Prostate gland (tissue), 2 donors: ENCODE results near the gene ST3GAL2. TPM values are rescaled to one million over a fixed set of nuclear protein-coding genes. Genes with fewer than 3 reads are reported as not detected.
"Not testable (repeated sequence)": the region's sequence is repeated elsewhere in the genome, so short reads cannot be mapped to it uniquely, and the experiment has no call there.

Experiments
- DNase-seq: peaks from one replicate; pipeline ENCODE4 v3.0.0-alpha.2; 2019; ENCODE audit warnings: low spot score
- H3K27ac ChIP-seq, 2 donors: fragments of 200-600 bp; sonication (generic); 2 replicates each; pipeline ENCODE4 v1.5.1; 2017 to 2019
- H3K27me3 ChIP-seq: fragments of 200-600 bp; sonication (generic); replicated peaks from 2 replicates; pipeline ENCODE4 v1.5.1; 2019; ENCODE audit not compliant: insufficient read depth
- H3K36me3 ChIP-seq, 2 donors: fragments of 200-600 bp; sonication (generic); 1 replicate in 1 of 2; 2 replicates in 1 of 2; pipeline versions ENCODE4 v1.5.1 to v1.8.1; 2017 to 2019
- H3K4me1 ChIP-seq: fragments of 200-600 bp; sonication (generic); replicated peaks from 2 replicates; pipeline ENCODE4 v1.5.1; 2019
- H3K4me3 ChIP-seq, 2 donors: fragments of 200-600 bp; sonication (generic); 2 replicates each; pipeline ENCODE4 v1.5.1; 2017 to 2019
- H3K9me3 ChIP-seq: fragments of 200-600 bp; sonication (generic); 2 replicates; pipeline ENCODE4 v1.5.1; 2017
- POLR2A ChIP-seq: fragments of 450-650 bp; IDR thresholded peaks from one replicate; pipeline ENCODE4 v1.6.1; 2016; ENCODE audit warnings: antibody characterized with exemption, mild to moderate bottlenecking
- POLR2AphosphoS5 ChIP-seq: sonication (generic); formaldehyde crosslinking; IDR thresholded peaks from one replicate; pipeline ENCODE4 v1.6.1; 2017; ENCODE audit warnings: antibody characterized with exemption
- WGBS: methylation state at CpG from one replicate; pipeline ENCODE4 v1.1.5; 2018; 5-methylcytosine and 5-hydroxymethylcytosine counted together
- intact Hi-C: fragments of 100-400 bp; cut with DNase I; formaldehyde crosslinking; loops from one replicate; pipeline ENCODE4 v1.14.2; 2022
- total RNA-seq, 2 donors: library from RNA; depleted of rRNA; stranded (reverse); fragments of >200 nt; gene quantifications; one replicate each; pipeline ENCODE4 v1.1.0, GENCODE V29; 2016
- TF ChIP-seq, protein P1 (sequence below), 4 experiments: fragments of 200-600 bp in 2 of 4; fragments of 450-650 bp in 2 of 4; sonication (generic) in 2 of 4; IDR thresholded peaks; 1 replicate in 3 of 4; 2 replicates in 1 of 4; pipeline ENCODE4 v1.5.1; 2016 to 2019; ENCODE audit warnings: antibody characterized with exemption in 4 of 4, mild to moderate bottlenecking in 2 of 4, moderate library complexity in 2 of 4

ST3GAL2 gene
- total RNA-seq, 2 donors from 2014 or later = 8.7 to 54.5 TPM

DNA sequence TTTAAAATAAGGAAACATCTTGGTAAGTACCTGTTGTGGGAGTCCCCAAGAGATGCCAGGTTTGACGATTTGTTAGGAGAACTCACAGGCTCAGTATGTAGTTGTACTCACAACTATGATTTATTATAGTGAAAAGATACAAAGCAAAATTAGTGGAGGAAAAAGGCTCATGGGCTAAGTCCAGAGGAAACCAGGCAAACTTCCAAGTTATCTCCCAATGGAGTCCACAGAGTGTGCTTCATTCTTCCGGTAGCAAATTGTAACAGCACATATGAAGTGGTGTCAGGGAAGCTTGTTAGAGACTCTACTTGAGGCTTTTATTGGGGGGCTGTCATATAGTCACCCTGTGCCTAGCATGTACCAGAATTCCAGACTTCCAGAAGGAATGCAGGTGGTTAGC is 89.9 kb downstream of the ST3GAL2 start:
- no peak for DNase-seq
- Histone ChIP-seq H3K9me3 (no peaks in the 10 kb centered on the region), H3K4me1 (peaks cover 6% of the 10 kb centered on the region), H3K27ac (no peak overlapping the region), H3K27me3 (no peaks in the 10 kb centered on the region), H3K4me3 (no peak overlapping the region), H3K36me3 (no peaks in the 10 kb centered on the region)
- 60% methylated on average over 2 of the region's 2 CpGs for WGBS
- intact Hi-C loops = loop anchor here (5.0 kb wide), 2 partner anchors 33 to 52 kb away; partner anchors contain the start of gene DDX19B
- TF ChIP-seq, protein P1, sequence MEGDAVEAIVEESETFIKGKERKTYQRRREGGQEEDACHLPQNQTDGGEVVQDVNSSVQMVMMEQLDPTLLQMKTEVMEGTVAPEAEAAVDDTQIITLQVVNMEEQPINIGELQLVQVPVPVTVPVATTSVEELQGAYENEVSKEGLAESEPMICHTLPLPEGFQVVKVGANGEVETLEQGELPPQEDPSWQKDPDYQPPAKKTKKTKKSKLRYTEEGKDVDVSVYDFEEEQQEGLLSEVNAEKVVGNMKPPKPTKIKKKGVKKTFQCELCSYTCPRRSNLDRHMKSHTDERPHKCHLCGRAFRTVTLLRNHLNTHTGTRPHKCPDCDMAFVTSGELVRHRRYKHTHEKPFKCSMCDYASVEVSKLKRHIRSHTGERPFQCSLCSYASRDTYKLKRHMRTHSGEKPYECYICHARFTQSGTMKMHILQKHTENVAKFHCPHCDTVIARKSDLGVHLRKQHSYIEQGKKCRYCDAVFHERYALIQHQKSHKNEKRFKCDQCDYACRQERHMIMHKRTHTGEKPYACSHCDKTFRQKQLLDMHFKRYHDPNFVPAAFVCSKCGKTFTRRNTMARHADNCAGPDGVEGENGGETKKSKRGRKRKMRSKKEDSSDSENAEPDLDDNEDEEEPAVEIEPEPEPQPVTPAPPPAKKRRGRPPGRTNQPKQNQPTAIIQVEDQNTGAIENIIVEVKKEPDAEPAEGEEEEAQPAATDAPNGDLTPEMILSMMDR (IDR thresholded peaks at IDR 0.05) = no peak
- TF ChIP-seq POLR2A = no peak
- no peak for TF ChIP-seq POLR2AphosphoS5

DNA sequence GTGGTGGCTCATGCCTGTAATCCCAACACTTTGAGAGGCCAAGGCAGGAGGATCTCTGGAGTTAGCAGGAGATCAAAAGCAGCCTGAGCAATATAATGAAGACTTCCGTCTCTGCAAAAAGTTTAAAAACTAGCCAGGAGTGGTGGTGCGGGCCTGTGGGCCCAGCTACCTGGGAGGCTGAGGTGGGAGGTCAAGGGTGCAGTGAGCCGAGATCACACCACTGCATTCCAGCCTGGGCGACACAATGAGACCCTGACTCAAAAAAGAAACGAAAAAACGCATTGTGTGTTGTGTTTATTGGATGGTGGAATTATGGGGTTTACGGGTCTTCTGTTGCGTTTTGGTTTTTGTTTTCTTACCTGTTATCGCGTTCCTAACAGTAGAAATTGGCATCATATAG is 93.1 kb downstream of the ST3GAL2 start:
- Histone ChIP-seq H3K4me3 (peak overlapping the region; percentile 60 to 69), H3K9me3 (no peaks in the 10 kb centered on the region), H3K27ac (peak overlapping the region; percentile 77 to 84), H3K4me1 (peaks cover 6% of the 10 kb centered on the region), H3K36me3 (no peaks in the 10 kb centered on the region), H3K27me3 (no peaks in the 10 kb centered on the region)
- no peak for DNase-seq
- TF ChIP-seq POLR2AphosphoS5 (no peak), POLR2A (no peak)
- intact Hi-C loops = loop anchor here (5.0 kb wide), 2 partner anchors 36 to 49 kb away; partner anchors contain the start of gene DDX19B
- 85% methylated on average over 10 of the region's 10 CpGs for WGBS

DNA sequence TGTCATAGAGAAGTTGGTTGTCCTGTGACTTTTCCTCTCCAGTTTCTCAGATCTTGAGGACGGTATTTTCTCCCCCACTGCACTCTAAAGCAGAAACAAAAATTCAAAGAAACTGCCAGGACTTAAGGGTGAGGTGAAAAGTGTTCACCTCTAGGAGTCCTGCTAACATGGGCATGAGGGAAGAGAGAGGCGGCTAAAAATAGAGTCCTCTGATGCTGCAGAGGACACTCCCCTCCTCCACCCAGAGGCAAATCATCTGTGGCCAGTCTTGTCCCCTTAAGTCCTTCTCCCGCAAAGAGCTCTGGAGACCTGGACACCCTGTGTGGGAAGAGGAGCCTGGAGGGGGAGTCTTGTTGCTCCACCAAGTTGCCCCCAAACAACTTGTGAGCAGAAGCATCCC is 96.9 kb downstream of the ST3GAL2 start:
- H3K9me3 ChIP-seq = no peaks in the 10 kb centered on the region
- intact Hi-C loops = no loop called here
- DNase-seq = no peak
- H3K27me3 ChIP-seq = no peaks in the 10 kb centered on the region
- H3K36me3 ChIP-seq = no peaks in the 10 kb centered on the region
- no peaks in the 10 kb centered on the region for H3K4me1 ChIP-seq
- no peak overlapping the region for H3K4me3 ChIP-seq
- TF ChIP-seq POLR2A = no peak
- TF ChIP-seq, protein P1 (IDR thresholded peaks at IDR 0.05) = no peak
- TF ChIP-seq POLR2AphosphoS5 = no peak
- WGBS = 66% methylated on average over 3 of the region's 3 CpGs
- H3K27ac ChIP-seq = no peak overlapping the region

DNA sequence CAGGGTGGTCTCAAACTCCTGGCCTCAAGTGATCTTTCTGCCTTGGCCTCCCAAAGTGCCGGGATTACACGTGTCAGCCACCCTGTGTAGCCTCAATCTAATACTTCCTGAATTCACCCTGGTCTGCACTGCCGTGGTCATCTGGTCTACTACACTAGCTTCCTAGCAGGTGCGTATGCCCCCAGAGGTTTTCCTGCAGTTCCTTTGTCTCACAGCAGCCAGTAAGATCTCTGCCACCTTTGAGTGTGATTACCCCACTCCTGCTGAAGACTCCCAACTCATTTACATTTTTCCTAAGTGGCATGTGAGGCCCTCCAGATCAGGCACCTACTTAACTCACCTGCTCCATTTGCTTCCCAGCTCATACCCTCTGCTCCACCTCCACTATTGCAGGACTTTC is 97.3 kb downstream of the ST3GAL2 start:
- intact Hi-C loops = no loop called here
- Histone ChIP-seq H3K27me3 (no peaks in the 10 kb centered on the region), H3K27ac (no peak overlapping the region), H3K9me3 (no peaks in the 10 kb centered on the region), H3K4me1 (no peaks in the 10 kb centered on the region), H3K4me3 (no peak overlapping the region), H3K36me3 (no peaks in the 10 kb centered on the region)
- TF ChIP-seq POLR2A (no peak), POLR2AphosphoS5 (no peak)
- TF ChIP-seq, protein P1 (IDR thresholded peaks at IDR 0.05) = no peak
- no peak for DNase-seq
- WGBS = 88% methylated on average over 4 of the region's 4 CpGs

DNA sequence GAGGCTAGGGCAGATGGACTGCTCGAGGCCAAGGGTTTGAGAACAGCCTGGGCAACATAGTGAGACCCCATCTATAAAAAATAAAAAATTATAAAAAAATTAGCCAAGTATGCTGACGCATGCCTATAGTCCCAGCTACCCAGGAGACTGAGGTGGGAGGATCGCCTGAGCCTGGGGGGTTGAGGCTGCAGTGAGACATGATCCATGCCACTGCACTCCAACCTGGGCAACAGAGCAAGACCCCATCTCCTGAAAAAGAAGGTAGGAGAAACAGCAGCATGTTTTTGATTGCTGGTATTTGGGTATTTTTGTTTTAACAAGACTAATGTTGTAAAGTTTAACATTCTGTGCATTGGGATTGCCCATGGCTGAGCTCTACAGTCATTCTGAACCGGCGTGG is 101.1 kb downstream of the ST3GAL2 start:
- no peak overlapping the region for H3K27ac ChIP-seq
- no peaks in the 10 kb centered on the region for H3K9me3 ChIP-seq
- TF ChIP-seq, protein P1 (IDR thresholded peaks at IDR 0.05) = no peak
- no peak for TF ChIP-seq POLR2A
- TF ChIP-seq POLR2AphosphoS5 = no peak
- peaks cover 0 to 11% of the 10 kb centered on the region in 2 donors for H3K36me3 ChIP-seq
- no peak overlapping the region for H3K4me3 ChIP-seq
- intact Hi-C loops = no loop called here
- no peaks in the 10 kb centered on the region for H3K27me3 ChIP-seq
- WGBS = 95% methylated on average over 5 of the region's 5 CpGs
- no peak for DNase-seq
- no peaks in the 10 kb centered on the region for H3K4me1 ChIP-seq

DNA sequence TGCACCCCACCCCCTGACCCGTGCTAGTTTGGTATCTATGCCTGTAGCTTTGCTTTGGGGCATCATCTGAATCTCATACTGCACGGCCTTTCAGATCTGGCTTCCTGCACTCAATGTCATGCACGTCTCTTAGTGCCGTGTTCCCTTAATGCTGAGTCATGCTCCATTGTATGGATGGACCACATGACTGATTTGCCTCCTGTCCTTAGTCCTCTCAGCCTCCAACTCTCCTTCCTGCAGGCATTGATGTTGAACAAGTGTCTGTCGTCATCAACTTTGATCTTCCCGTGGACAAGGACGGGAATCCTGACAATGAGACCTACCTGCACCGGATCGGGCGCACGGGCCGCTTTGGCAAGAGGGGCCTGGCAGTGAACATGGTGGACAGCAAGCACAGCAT is 106.2 kb downstream of the ST3GAL2 start:
- peaks cover 3 to 11% of the 10 kb centered on the region in 2 donors for H3K36me3 ChIP-seq
- intact Hi-C loops = not testable (repeated sequence)

More for the DNA sequence above, 106.2 kb downstream of the ST3GAL2 start:
- H3K4me1 ChIP-seq, H3K4me3 ChIP-seq, H3K27me3 ChIP-seq, H3K9me3 ChIP-seq, H3K27ac ChIP-seq, DNase-seq: not testable (repeated sequence)
- WGBS = 80% methylated on average over 7 of the region's 12 CpGs
